GM10847 (cell line): ENCODE measurements around the gene LRP1.

ENCODE experiments used
- POLR2A ChIP-seq: IDR thresholded peaks from 2 replicates; pipeline ENCODE4 v1.6.1; 2011; ENCODE audit not compliant: insufficient read length; ENCODE audit errors: extremely low read depth

The LRP1 gene

DNA sequence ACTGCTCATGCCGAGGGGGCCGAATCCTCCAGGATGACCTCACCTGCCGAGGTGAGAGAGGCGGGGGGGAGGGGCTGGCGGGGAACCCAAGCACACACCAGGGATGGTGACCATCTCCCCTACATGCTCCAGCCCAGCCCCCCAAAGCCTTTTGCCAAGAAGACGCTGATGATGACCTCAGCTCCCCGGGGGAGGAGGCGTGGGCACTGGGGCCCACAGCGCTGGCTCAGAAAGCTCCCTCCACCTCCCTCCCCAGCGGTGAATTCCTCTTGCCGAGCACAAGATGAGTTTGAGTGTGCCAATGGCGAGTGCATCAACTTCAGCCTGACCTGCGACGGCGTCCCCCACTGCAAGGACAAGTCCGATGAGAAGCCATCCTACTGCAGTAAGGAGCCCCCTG is 64.6 kb downstream of the LRP1 start:
- no peak for TF ChIP-seq POLR2A

- TF ChIP-seq POLR2A, result no peak
Observed at GRCh38 chr12:57193706-57194245, 65.5 kb downstream of the LRP1 start.

- TF ChIP-seq POLR2A, result no peak
Observed at GRCh38 chr12:57194253-57194652, 66.0 kb downstream of the LRP1 start.

GRCh38 chr12:57195186-57195585 is 66.9 kb downstream of the LRP1 start:
- no peak for TF ChIP-seq POLR2A

DNA sequence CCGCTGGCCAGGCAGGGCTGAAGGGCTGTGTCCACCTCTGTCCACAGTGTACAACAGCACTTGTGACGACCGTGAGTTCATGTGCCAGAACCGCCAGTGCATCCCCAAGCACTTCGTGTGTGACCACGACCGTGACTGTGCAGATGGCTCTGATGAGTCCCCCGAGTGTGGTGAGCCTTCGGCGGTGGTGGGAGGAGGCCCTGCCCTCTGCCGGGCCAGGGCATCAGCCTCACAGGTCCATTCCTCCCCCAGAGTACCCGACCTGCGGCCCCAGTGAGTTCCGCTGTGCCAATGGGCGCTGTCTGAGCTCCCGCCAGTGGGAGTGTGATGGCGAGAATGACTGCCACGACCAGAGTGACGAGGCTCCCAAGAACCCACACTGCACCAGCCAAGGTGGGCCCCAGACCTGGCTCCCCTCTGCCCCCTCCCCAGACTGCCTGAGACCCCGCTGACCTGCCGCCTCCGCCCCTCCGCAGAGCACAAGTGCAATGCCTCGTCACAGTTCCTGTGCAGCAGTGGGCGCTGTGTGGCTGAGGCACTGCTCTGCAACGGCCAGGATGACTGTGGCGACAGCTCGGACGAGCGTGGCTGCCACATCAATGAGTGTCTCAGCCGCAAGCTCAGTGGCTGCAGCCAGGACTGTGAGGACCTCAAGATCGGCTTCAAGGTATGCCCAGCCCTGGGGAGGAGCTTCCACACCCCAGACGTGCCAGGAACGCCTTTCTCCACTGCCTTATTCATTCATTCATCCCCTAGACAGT is 67.5 kb downstream of the LRP1 start:
- TF ChIP-seq POLR2A, result no peak

GRCh38 chr12:57196439-57196838 is 68.2 kb downstream of the LRP1 start:
- no peak for TF ChIP-seq POLR2A

DNA sequence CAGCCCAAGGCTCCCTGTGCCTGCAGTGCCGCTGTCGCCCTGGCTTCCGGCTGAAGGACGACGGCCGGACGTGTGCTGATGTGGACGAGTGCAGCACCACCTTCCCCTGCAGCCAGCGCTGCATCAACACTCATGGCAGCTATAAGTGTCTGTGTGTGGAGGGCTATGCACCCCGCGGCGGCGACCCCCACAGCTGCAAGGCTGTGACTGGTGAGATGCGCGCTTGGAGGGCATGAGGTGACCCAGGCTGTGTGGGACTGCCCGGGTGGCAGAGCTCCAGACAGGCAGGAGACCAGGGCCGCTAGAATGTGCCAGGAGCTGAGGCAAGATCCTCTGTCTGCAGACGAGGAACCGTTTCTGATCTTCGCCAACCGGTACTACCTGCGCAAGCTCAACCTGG is 68.7 kb downstream of the LRP1 start:
- TF ChIP-seq POLR2A, result no peak

- no peak for TF ChIP-seq POLR2A
Observed at GRCh38 chr12:57198329-57198728, 70.0 kb downstream of the LRP1 start.

- no peak for TF ChIP-seq POLR2A
Observed at GRCh38 chr12:57199191-57199590, 70.9 kb downstream of the LRP1 start.

GRCh38 chr12:57200497-57200896 is 72.2 kb downstream of the LRP1 start:
- TF ChIP-seq POLR2A, result no peak

- TF ChIP-seq POLR2A, result no peak
Observed at GRCh38 chr12:57201219-57201618, 72.9 kb downstream of the LRP1 start.

DNA sequence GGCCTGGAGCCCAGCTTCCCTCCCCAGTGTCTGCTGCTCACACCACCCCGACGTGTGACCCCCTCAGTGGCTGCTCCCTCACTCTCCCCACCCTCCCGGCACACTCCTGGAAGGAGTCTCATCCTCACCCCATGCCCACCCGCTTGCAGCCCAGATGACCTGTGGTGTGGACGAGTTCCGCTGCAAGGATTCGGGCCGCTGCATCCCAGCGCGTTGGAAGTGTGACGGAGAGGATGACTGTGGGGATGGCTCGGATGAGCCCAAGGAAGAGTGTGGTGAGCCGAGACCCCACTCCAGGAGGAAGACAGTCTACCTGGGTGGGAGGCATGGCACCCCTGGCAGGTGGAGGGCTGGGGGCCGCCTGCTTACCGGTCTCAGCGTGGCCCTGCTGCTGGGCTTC is 73.3 kb downstream of the LRP1 start:
- TF ChIP-seq POLR2A, result no peak

GRCh38 chr12:57202321-57202720 is 74.0 kb downstream of the LRP1 start:
- no peak for TF ChIP-seq POLR2A

- no peak for TF ChIP-seq POLR2A
Observed at GRCh38 chr12:57203201-57203600, 74.9 kb downstream of the LRP1 start.

DNA sequence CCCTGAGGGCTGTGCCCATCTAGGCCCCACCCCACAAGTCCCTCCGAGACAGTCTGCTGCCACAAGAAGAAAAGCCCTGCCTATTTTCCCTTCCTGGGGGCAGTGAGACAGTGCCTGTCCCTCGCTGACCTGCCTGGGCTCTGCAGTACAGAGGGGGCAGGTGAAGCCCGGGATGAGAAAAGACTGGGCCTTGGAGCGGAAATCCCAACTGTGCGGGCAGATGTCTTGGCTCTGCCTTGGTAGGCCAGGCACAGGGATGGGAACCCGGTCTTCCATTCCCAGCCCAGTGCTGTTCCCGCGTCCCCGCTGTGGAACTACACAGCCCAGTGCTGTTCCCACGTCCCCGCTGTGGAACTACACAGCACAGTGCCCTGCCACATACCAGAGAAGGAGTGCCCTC is 75.5 kb downstream of the LRP1 start:
- no peak for TF ChIP-seq POLR2A

- TF ChIP-seq POLR2A, result no peak
Observed at GRCh38 chr12:57204454-57204853, 76.2 kb downstream of the LRP1 start.

- no peak for TF ChIP-seq POLR2A
Observed at GRCh38 chr12:57205186-57205585, 76.9 kb downstream of the LRP1 start.
